NCI-H526 (cell line): ENCODE results near the gene PPP1R12B.
"Not testable (repeated sequence)": the region's sequence is repeated elsewhere in the genome, so short reads cannot be mapped to it uniquely, and the experiment has no call there.

Experiments
- DNase-seq, 2 experiments: peaks; one replicate each; lab custom pipeline; 2025; lab: John Stamatoyannopoulos, UW

Gene PPP1R12B

DNA sequence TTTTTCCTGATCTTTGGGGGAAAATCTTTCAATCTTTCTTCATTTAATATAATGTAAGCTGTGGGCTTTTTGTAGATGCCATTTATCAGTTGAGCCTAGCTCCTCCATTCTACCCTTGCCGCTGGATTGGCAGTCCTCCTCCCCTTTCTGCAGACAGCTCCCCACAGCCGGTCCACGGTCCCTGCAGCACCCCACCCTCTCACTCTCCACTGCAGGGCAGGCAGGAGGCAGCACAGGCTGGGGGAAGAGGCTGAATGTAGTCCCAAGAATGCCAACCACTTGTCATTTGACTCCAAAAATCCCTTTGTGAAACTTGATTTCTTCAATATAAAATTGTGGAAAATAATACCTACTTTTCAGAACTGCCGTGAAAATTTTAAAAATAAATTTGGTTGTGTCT is 265.1 kb downstream of the PPP1R12B start:
- no peak for DNase-seq

DNA sequence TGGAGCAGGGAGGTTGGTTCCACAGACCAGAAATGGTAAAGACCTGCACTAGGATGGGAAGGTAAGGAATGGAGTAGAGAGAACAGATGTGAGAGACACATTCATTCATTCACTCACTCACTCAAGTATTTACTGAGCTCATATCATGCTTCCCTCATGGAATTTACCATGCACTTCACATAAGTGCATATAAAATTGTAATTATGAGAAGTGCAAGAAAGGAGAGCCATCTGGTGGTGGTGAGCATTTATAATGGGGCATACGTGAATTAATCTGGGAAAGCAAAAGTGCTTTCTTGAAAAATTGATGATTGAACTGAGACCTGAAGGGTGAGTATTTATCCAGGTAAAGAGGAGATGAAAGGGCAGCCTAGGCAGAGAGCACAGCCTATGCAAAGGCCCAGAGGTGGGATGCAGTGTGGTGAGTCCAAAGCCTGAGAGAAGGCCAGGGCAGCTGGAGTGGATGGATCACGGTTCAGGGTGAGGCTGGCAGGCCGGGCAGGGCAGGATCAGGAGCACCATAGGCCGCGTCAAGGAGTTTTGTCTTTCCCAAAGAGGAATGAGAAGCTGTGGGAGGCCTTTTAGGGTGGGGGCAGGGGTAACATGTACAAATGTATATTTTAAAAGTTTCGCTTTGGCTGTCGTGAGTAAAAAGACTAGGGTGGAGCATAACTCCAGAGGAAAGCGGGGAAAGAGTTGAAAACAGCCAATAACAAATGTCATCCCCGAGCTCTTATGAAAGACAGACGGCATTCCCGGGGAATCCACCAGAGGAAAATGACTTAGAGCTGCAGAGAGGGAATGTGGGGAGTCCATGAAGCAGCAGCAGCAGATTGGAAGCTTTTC is 266.1 kb downstream of the PPP1R12B start:
- DNase-seq = not testable (repeated sequence)

DNA sequence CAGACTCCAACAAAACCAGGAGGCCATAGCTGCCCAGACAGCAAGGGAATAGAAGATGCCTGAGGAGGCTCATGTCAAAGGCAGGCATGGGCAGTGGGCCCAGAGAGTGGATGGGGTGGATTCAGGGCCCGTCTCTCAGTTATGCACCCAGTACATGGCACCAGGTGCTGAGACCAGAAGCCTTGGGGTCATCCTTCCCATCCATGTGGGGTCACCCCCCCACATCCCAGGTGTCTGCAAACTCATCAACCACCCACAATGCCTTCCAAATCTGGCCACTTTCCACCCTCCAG is 266.7 kb downstream of the PPP1R12B start:
- DNase-seq = not testable (repeated sequence)

DNA sequence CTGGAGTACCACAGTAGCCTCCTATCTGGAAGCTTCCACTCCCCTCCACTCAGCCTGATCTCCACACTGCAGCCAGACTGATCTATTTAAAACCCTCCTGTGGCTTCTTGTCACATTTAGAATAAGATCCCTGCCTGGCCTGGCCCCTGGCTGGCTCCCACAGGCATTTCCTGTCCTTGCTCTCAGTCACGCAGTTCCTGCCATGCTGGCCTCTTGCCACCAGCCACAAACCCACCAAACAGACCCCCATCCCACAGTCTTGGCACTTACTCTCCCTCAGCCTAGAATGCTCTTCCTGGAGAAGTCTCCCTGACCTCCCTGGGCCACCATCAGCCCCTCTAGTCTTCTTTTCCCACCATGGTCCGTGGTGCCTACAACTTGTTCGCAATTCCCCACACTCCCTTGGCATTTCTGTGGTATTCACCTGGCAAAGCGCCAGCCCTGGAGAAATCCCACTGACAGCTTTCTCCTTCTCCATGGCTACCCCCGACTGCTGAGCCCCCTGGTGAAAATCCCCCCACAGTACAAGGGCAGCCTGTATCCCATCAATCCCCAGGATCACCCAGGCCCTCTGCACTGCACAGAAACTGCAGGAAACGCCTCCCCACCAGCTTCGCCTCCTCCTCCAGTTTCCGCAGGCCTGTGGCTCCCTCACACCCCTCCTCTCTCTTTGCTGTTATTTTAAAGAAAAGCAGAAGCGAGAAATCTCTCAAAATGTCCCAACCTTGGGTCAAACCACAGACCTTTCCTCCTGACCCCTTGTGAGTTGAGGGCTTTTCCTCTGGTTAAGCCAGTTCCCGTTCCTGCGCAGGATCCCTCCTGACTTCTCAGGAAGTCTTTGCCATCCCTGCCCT is 267.2 kb downstream of the PPP1R12B start:
- DNase-seq = no peak

DNA sequence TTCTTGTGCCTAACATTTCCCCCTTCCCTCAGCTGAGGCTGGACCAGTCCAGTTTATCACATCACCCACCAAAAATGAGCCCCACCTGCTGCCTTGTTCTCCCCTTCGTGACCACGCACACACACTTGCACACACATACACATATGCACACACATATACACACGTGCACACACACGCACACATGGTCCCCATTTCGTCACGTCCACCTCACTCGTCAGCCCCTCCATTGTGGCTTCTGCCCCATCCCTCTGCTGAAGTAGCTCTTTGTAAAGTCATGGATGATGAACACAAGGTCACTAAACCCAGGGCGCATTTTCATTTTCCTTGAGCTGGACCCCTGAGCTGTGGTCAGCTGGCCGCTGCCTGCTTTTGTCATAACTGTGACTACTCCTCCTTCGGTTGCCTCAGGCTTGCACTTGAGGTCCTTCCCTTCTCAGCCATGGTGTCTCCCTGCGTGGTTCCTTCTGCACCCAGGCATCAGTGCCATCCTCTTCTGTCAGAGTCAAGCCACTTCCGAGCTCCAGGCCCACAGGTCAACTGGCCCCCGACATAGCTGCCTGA is 267.9 kb downstream of the PPP1R12B start:
- no peak for DNase-seq

DNA sequence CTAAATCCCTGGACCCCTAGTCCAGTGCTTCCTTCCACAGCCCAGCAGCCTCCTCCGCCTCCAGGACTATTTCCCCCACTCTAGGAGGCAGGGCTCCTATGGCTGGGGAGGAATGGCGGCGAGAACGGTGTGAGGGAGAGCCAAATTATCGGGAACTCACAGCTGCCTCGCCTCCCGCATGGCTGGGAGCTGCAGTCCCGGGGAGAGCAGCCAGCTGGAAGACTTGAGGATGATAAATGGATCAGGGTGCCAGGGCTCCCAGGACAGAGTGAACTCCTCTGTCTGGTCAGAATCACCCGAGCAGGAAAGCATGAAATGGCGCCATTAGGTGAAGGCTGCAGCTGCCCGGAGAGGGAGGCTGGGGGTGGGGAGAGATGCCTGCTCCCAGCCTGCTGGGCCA is 270.5 kb downstream of the PPP1R12B start:
- DNase-seq = not testable (repeated sequence)

DNA sequence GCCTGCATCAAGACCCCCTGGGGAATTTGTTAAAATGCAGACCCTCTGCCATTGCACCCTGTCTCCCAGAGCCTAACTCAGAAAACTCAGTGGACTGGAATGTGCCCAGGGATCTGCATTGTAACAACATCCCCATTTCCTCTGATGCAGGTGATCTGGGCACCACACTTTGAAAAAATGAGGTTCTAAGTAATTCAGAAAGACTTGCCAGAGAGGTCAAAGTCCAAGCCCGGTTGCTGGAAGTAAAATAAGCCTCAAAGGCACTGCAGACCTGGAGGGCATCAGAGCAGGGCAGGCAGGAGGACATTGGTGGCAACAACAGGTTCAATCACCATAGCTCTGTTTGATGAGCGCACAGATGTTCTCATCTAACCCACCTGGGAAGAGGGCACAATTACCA is 271.0 kb downstream of the PPP1R12B start:
- no peak for DNase-seq

DNA sequence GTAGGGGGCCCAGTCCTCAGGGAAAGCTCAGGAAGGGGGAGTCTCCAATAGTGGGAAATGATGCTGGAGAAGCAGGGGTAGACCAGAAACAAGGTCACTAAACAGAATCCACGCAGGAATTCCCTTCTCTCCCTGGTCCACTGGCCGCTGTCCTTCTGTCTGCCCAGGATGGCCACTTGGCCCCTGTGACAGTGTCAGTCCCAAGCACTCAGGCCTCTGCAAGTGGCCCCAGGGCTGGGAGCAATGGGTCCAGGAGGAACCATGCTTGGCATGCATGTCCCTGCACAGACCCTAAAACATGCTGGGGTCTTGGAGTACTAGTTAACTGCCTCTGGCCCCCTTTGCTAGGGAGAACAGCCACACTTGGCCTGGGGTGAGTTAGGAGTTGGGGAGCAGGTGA is 271.5 kb downstream of the PPP1R12B start:
- DNase-seq = not testable (repeated sequence)

DNA sequence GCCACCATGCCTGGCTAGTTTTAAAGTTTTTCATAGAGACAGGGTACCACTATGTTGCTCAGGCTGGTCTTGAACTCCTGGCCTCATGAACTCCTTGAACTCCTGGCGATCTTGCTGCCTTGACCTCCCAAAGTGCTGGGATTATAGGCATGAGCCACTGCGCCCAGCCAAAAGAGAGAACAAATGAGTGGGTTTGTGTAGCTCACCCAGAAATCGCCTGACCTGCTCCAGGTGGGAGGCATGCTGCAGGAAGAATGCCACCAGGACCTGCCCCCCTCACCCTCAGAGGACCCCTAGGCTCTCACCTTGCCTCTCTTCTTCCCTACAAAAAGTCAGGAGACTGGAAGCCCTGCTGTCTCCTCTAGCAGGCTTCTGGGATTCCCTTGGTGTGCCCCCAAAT is 272.9 kb downstream of the PPP1R12B start:
- no peak for DNase-seq

DNA sequence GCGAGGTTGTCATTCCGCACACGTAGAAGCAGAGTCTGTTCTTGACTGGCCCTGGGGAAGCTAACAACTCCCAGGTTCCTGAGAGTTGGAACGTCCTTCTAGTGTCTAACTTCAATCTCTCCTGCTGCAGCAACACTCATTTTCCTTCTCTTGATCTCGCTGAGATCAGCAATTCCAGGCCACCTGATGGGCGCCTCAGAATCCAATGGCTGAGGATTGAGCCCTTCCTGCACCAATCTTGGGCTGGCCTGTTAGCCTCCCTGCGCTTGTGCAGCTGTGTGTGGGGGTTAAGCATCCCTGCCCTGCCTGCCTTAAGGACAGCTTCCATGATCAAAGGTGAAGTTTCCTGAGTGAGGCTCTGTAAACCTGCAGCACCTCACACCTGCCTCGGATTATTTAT is 273.9 kb downstream of the PPP1R12B start:
- DNase-seq = no peak

DNA sequence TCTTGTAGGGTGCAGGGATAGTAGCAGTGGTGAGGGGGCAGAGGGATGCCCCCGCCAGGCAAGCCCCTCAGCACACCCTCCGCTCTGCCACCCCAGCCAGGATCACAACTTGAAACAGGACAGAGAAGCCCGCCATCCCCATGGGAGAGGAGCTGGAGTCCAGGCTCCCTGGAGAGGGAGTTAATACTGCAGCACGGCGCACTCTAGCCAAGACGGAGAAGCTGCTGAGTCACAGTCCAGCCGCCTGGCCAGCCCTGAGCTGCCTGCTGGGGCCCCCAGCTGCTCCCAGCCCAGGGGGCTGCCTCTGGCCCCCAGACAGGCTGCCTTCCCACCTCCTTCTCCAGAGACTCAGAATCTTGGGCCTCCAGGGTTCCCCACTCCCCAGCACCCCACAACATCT is 274.6 kb downstream of the PPP1R12B start:
- no peak for DNase-seq

DNA sequence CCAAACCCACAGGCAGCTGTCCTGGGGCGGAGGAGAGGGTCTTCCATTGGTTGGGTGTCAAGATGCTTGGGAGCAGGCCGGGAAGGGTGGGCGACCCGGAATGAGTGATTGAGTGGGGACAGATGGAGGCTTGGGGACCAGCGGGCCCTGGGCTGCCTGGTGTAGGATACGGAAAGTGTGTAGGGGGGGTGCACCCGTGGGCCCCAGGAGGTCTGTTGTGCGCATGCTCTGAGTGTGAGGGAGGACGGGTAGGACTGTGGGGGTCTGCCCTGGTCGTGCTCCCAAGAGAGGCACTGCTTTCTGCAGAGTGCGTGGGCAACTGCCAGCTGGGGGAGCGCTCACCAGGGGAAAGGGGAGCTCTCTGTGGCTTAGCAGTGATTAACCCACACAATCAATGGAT is 275.0 kb downstream of the PPP1R12B start:
- not testable (repeated sequence) for DNase-seq

DNA sequence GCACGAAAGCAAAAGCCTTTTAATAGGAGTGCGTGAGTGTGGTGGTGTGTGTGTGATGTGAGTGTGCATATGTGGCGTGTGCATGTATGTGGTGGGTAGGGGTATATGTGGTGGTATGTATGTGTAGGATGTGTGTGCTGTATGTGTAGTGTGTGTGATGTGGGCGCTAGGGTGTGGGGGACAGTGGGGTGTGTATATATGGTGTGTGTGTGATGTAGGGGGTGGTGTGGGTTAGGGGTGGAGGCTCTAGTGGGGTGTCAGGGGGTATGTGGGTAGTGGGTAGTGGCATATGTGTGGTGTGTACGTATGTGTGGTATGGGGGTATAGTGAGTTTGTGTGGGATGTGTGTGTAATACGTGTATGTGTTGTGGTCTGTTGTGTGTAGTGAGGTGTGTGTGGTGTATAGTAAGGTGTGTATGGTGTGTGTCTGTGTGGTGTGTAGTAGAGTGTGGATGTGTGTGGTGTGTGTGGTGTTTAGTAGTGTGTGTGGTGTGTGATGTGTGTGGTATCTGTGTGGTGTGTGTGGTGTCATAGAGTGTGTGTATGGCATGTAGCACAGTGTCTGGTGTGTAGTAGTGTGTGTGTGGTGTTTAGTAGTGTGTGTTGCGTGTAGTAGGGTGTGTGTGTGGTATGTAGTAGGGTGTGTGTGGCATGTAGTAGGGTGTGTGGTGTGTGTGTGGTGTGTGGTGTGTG is 275.7 kb downstream of the PPP1R12B start:
- DNase-seq = no peak

DNA sequence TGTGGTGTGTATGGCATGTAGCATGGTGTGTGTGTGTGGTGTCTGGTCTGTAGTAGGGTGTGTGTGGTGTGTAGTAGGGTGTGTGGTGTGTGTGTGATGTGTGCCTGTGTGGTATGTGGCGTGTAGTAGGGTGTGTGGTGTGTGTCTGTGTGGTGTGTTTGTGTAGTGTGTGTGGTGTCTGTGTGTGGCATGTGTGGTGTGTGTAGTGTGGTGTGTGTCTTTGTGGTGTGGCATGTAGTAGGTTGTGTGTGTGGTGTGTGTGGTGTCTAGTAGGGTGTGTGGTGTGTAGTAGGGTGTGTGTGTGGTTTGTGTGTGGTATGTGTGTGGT is 276.2 kb downstream of the PPP1R12B start:
- DNase-seq = no peak

DNA sequence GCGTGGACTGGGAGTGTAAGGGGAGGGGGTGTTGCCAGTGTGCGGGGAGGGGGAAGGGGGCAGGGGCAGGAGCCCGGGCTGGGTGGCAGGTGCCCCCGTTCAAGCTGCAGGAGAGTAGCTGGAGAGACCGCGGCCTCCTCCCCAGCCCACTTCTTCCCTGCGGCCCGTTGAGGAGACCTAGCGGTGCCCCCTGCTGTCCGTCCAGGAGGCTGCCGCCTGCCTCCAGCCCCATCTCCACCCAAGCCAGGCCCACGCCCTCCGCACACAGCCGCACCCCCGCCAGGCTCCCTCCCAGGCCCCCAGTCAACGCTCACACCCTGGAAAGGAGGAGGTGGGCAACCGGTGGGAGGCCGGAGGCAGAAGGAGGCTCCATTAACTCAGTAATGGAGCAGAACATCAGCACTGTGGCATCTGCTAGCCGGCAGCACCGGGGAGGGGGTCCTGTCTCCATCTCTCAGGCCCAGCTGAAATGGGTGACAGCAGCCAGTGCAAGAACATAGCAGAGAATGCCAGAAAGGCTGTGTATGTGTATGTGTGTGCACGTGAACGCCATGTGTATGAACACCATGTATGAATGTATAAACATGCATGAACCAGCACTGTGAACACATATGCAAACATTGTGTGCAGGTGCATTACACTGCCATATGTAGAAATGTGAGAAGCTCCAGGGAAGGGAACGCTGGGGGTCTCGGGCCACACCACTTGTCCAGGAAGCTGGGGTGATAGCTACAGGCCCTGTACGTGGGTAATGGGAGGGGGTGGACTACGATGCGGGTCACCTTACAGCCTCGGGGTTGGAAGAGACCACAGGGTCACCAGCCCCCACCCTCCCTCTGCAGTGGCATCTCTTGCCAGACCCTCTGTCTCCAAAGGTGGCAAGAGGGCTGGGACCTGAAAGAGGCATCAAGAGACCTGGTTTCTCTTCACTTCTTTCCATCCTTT is 277.2 kb downstream of the PPP1R12B start:
- DNase-seq = peak; percentile 12 to 74

DNA sequence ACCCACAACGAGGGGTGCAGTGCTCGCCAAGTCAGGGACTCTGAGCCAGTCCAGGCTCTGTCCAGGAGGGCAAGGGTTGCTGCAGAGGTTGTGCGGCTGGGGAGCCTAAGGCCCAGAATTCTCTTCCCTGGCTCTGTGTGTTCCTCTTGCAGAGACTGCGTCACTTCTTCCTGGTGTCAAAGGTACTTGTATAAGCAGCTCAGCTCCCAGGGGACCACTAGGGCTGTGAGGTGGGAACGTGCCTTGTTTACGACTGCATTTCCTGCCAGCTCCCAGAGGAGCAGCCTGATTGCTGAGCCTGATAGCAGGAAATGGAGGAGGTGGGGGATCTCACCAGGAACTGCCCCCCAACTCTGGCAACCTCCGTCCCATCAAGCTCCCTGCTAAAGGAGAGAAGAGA is 278.5 kb downstream of the PPP1R12B start:
- DNase-seq = peak in 1 of 2 experiments; percentile 58

DNA sequence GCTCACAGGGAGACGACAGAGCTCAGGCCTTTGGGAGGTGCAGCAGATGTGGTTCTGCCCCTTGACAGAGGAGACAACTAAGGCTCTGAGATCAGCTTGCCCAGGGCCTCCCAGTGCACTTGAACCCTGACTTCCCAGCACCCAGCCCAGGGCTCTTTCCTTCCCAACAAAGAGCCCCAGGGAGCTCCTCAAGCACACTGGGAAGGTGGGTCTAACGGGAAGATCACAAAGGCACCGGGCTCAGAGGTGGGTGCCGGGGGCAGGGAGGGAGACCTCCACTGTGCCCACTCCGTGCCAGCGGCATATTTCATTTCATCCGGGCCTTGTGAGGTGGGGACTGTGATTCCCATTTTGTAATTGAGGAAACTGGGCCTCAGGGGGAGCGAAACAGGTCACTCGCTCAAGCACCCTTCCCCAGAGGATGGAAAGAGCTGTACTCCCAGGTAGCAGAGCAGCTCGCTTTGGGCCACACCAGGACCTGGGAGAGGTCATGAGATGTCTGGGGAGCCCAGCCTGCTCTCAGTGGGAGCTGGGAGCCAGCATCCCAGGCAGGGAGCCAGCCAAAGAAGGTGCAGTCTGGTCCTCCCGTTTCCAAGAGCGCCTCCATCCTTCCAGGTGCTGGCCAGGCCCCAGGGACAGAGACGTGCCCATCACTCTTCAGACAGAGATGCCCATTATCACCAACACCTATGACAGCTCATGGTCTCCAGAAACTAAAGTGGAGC is 279.5 kb downstream of the PPP1R12B start:
- no peak for DNase-seq

DNA sequence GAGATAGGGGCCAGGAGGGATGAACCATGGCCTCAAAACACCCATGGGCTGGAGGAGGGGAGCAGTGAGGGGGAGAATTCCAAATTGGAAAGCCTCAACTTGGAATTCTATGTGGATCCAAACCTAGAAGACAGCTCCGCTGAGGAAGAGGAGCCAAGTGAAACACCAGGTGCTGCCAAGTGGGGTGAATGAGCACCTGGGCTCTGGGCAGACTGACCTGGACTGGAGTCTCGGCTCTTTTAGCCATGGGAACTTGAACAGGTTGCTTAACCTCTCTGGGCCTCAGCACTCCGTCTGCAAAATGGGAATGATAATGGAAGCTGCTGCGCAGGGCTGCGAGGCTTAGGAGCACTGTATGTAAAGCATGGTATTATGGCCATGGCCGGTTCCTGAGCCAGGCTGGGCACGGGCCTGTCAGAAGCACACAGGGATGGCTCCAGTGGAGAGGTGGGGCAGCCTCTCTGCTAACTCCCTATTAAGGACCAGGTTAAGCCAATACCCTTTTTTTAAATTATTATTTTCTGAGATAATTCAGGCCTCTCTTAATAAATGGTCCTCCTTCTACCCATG is 280.2 kb downstream of the PPP1R12B start:
- DNase-seq = no peak

DNA sequence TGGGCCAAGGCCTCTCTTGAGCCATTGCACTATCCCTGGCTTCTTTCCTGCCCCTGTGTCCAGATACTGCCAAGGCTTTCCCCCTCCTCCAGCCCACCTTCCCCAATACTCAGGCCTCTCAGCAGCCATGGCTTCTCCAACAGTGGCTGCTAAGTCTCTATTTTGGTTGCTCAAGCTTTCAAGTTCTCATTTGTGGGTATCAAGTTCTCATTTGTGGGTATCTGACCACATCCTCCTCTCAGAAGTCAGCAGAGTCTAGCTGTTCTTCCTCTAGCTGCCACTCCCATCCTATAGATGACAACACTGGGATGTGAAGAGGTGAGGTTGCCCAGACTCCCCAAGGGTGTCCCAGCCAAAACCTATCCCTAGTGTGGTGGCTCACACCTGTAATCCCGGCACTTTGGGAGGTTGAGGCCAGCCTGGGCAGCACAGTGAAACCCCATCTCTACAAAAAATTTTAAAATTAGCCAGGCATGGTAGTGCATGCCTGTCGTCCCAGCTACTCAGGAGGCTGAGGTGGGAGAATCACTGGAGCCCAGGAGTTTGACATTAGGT is 280.8 kb downstream of the PPP1R12B start:
- DNase-seq = not testable (repeated sequence)

DNA sequence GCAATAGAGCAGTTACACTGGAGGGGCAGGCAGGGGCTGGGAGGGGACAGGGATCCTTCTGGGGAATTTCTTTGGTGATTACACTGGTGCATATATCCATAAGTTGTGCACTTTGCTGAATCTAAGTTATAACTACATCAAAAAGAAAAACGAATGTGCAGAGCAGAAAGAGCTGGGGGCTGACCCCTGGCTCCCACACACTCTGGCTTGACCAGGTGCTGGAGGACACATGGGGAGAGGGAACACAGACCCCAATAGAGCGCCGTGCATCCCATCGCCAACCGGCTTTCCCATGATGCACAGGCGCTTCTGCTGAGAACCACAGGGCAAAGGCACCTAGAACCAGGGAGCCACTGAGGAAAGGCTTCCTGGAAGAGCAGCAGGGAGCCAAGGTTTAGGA is 281.6 kb downstream of the PPP1R12B start:
- not testable (repeated sequence) for DNase-seq
